GM19455 (cell line): Measurements from ENCODE around the gene GJA8.
"Not testable (repeated sequence)": the region's sequence is repeated elsewhere in the genome, so short reads cannot be mapped to it uniquely, and the experiment has no call there.

Source experiments
- ATAC-seq: cut with Tn5 transposase; IDR thresholded peaks from one replicate; pipeline ENCODE4 v1.9.1; 2021; ENCODE audit not compliant: unreplicated experiment

Gene GJA8

DNA sequence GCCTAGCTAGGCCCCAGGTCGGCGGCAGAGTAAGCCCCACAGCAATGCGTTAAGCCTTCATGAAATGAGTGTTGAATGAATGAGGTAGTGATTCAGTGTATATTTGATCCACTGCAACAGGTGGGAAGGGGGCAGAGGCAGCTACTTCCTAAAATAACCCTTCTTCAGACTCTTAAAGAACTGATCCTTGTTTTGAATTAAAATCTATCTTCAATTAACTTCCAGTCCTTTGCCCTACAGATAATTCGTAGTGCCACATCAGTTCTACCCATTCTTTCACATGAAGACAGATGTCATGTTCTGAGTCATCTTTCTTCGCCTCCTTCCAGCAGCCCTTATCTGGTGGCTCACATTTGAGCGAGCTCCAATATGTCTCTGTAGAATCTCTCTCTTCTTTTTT is 24.6 kb downstream of the GJA8 start:
- ATAC-seq = not testable (repeated sequence)

DNA sequence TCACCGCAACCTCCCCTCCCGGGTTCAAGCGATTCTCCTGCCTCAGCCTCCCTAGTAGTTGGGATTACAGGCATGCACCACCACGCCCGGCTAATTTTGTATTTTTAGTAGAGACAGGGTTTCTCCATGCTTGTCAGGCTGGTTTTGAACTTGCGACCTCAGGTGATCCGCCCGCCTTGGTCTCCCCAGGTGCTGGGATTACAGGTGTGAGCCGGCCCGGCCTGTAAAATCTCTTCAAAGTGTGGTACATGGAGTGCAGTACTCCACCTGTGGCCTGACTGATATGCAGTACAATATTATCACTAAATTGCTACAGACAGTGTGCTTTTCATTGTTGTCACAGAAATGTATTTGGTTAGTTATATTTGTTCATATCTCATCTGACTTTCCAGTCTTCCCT is 25.1 kb downstream of the GJA8 start:
- ATAC-seq = not testable (repeated sequence)

DNA sequence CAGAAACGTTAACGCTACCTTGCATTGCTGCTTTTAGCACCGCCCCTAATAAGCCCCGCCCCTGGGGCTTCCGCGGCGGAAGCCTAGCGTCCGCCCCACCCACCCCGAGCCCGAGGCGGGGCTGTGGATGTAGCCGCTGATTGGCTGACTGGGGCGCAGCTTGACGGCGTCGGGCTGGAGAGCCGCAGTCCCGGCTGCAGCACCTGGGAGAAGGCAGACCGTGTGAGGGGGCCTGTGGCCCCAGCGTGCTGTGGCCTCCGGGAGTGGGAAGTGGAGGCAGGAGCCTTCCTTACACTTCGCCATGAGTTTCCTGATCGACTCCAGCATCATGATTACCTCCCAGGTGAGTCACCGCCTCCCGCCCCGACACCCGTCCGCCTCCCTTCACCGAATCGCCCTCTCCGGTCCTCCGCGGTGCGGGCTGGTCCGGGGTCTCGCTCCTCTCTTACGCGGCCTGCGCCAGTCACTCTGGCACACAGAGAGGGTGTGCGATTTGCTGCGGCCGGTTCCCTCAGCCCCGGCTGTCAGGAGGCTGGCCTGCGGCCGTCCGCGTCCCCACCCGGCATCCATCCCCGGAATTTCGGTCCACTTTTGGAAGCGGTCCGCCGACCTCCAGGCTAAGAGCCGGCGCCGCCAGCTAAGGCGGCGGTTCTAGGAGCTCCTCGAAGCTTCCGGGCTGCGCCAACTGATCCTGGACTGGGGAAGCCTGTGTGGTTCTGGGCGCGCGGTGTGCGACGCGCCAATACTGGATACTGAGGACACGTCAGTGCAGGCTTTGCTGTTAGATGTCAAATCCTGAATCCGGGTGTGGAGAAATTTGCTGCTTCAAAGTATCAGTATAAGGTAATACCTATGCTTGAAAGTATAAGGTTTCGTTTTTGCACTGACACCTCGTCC is 25.9 kb downstream of the GJA8 start, which contains the start of gene GPR89B:
TSS of gene GPR89B (plus strand) at position 185 of the 897 bp plus-strand sequence. CDS start at position 302, 117 bp downstream.
- ATAC-seq = peak; percentile 97

DNA sequence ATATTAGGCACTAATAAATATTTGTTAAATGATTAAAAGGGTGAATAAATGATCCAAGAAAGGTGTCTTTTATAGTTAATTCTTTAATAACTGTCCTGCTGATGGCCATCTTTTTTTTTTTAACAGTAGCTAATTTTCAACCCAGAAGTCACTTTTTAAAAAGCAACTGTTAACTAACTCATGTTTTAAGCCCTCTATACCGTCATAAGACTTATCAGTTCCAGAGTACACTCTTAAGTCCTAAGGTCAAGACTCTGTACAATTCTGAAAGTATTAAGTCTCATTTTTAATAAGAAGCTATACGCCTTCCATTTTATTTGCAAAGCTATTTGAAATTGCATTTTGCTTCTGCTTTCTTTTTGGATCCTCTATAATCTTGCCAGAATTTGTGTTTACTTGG is 28.5 kb downstream of the GJA8 start:
- not testable (repeated sequence) for ATAC-seq

DNA sequence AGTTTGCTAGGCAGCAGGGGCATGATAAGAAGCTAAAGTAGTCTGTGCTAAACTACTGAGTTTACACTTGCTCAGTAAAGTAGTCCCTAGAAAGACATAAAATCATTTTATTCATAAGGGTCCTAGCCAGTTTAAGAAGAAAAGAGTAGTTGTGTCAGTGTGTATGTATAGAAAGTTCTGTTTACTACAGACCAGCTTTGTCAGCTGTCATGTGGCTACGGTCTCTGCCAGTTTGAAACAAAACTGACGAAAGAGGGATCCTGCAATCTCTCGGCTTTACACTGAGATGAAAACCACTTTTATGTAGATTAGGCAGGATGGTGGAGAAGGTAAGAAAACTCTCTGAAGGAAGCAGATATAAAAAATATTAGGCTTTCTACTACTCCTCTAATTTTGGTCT is 32.7 kb downstream of the GJA8 start:
- ATAC-seq = not testable (repeated sequence)

DNA sequence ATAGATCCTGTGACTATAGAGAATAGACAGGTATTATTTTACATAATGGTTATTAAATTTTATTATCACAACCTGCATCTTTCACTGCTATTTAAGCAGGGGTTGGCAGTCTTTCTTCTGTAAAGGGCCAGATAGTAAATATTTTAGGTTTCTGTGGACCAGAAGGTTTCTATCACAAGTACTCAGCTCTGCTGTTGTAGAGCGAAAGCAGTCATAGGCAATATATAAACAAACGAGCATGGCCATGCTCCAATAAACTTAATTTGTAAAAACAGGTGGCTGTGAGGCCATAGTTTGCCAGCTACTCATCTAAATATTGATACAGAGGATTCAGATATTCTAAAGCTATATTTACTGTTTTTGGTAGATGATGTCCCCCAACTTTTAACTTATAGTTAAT is 37.9 kb downstream of the GJA8 start:
- ATAC-seq = not testable (repeated sequence)

DNA sequence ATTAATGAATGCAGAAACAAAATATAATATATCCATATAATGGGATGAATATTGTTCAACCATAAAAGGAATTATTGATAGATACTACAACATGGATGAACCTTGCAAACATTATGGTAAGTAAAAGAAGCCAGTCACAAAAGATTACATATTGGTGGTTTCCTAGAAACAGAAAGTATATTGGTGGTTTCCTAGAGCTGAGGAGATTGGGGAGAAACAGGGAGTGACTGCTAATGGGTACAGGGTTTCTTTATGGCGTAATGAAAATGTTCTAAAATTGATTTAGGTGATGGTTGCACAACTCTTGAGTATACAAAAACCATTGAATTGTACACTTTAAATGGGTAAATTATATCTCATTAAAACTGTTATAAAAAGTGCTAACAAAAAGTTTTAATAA is 40.0 kb downstream of the GJA8 start:
- ATAC-seq = not testable (repeated sequence)

DNA sequence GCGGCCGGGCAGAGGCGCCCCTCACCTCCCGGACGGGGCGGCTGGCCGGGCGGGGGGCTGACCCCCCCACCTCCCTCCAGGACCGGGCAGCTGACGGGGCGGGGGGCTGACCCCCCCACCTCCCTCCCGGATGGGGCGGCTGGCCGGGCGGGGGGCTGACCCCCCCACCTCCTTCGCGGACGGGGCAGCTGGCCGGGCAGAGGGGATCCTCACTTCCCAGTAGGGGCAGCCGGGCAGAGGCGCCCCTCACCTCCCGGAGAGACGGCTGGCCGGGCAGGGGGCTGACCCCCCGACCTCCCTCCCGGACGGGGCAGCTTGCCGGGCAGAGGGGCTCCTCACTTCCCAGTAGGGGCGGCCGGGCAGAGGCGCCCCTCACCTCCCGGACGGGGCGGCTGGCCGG is 46.9 kb downstream of the GJA8 start:
- not testable (repeated sequence) for ATAC-seq
